PC-9 (cell line): ENCODE measurements around the gene CDIP1.

Experiments used
- CTCF ChIP-seq: fragments of 200-600 bp; sonication (generic); conservative IDR thresholded peaks from 2 replicates; pipeline ENCODE4 v1.6.1; 2017; ENCODE audit warnings: mixed run types, antibody characterized with exemption, mild to moderate bottlenecking, moderate library complexity
- EZH2 ChIP-seq: fragments of 200-600 bp; sonication (generic); IDR thresholded peaks from 2 replicates; pipeline ENCODE4 v1.8.0; 2017; ENCODE audit warnings: antibody characterized with exemption, low read depth

GRCh38 chr16:4509420-4509819 lies 29.2 kb downstream of the CDIP1 start:
- TF ChIP-seq CTCF = no peak
- TF ChIP-seq EZH2 = no peak
